MM.1S (cell line): ENCODE data around the gene PRG2.
"Not testable (repeated sequence)": the region's sequence is repeated elsewhere in the genome, so short reads cannot be mapped to it uniquely, and the experiment has no call there.

Experiments used
- DNase-seq: peaks from one replicate; pipeline ENCODE4 v3.0.0-alpha.2; 2015
- H2AFZ ChIP-seq: fragments of 300-600 bp; sonication (generic); 2 replicates; pipeline ENCODE4 v1.6.0; 2016; ENCODE audit warnings: antibody characterized with exemption, low read length
- H3F3A ChIP-seq: fragments of 300-600 bp; sonication (generic); 2 replicates; pipeline ENCODE4 v1.6.1; 2016; ENCODE audit warnings: mild to moderate bottlenecking, antibody characterized with exemption, low read length, moderate library complexity, mixed read lengths; ENCODE audit not compliant: insufficient read depth
- H3K27ac ChIP-seq: fragments of 300-600 bp; sonication (generic); 2 replicates; pipeline ENCODE4 v1.5.1; 2016; ENCODE audit warnings: mild to moderate bottlenecking, low read length
- H3K27me3 ChIP-seq: fragments of 300-600 bp; sonication (generic); replicated peaks from 2 replicates; pipeline ENCODE4 v1.6.0; 2016; ENCODE audit warnings: low read length; ENCODE audit not compliant: insufficient read depth
- H3K36me3 ChIP-seq: fragments of 300-600 bp; sonication (generic); replicated peaks from 2 replicates; pipeline ENCODE4 v1.6.1; 2016; ENCODE audit warnings: mild to moderate bottlenecking, low read length, mixed read lengths; ENCODE audit not compliant: insufficient read depth
- H3K4me1 ChIP-seq: fragments of 300-600 bp; sonication (generic); 2 replicates; pipeline ENCODE4 v1.6.1; 2016; ENCODE audit warnings: low read length, mixed read lengths
- H3K4me2 ChIP-seq: fragments of 300-600 bp; sonication (generic); 2 replicates; pipeline ENCODE4 v1.6.0; 2016; ENCODE audit warnings: low read depth, low read length
- H3K4me3 ChIP-seq: fragments of 300-600 bp; sonication (generic); 2 replicates; pipeline ENCODE4 v1.5.1; 2016; ENCODE audit warnings: low read length, mixed read lengths
- H3K79me2 ChIP-seq: fragments of 300-600 bp; sonication (generic); 2 replicates; pipeline ENCODE4 v1.6.1; 2016; ENCODE audit warnings: mixed run types, low read length, mixed read lengths
- H3K9ac ChIP-seq: fragments of 300-600 bp; sonication (generic); 2 replicates; pipeline ENCODE4 v1.6.1; 2016; ENCODE audit warnings: low read length, mixed read lengths
- H3K9me2 ChIP-seq: fragments of 300-600 bp; sonication (generic); replicated peaks from 2 replicates; pipeline ENCODE4 v1.6.1; 2016; ENCODE audit warnings: mild to moderate bottlenecking, low read length, mixed read lengths; ENCODE audit not compliant: insufficient read depth
- H3K9me3 ChIP-seq: fragments of 300-600 bp; sonication (generic); replicated peaks from 2 replicates; pipeline ENCODE4 v1.6.1; 2016; ENCODE audit warnings: mild to moderate bottlenecking, low read length, mixed read lengths; ENCODE audit not compliant: insufficient read depth
- H4K20me1 ChIP-seq: fragments of 300-600 bp; sonication (generic); 2 replicates; pipeline ENCODE4 v1.6.1; 2016; ENCODE audit warnings: mild to moderate bottlenecking, low read length, moderate library complexity, mixed read lengths; ENCODE audit not compliant: insufficient read depth
- EZH2 ChIP-seq: fragments of 300-600 bp; sonication (generic); optimal IDR thresholded peaks from 2 replicates; pipeline ENCODE3; 2017; ENCODE audit warnings: low read depth, mild to moderate bottlenecking, antibody characterized with exemption, low read length, mixed read lengths
- EZH2phosphoT487 ChIP-seq: fragments of 300-600 bp; sonication (generic); IDR thresholded peaks from 2 replicates; pipeline ENCODE4 v1.6.1; 2018; ENCODE audit warnings: antibody characterized with exemption, low read length
- TF ChIP-seq, protein P1 (sequence below): fragments of 300-600 bp; sonication (generic); IDR thresholded peaks from 2 replicates; pipeline ENCODE4 v1.5.1; 2016; ENCODE audit warnings: antibody characterized with exemption, low read length, mixed read lengths

The PRG2 gene

DNA sequence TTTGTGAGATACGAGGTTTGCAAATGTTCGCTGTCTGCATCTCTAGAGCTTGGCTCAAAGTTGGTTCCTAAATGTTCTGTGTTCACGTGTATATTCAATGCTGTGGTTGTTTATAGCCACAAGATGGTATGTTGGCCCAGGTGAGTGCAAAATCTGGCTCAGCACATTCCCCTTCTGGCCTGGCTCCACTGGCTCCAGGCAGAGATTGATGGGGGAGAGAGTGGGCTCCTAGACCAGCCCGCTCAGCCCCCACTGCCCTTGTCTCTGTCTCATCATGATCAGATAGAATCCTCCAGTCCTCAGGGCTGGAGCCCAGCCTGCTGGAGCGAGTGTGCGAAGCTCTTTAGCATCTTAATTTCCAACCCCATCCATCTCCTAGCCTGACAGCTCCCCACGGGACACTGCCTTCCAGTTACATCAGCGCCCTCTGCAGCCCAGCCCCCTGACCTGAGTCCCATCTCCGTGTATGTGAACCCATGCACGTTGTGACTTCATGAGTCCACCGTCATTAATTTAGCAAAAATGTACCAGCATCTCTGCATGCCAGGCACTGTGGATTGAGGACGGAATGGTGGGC, 50.3 kb downstream of the PRG2 start:
- H3K9me3 ChIP-seq = no peaks in the 10 kb centered on the region
- H3F3A ChIP-seq = no peaks in the 10 kb centered on the region
- H3K27ac ChIP-seq = no peak overlapping the region
- DNase-seq = no peak
- H3K36me3 ChIP-seq = no peaks in the 10 kb centered on the region
- H3K9me2 ChIP-seq = no peaks in the 10 kb centered on the region
- TF ChIP-seq EZH2phosphoT487 (no peak), EZH2 (no peak)
- TF ChIP-seq, protein P1, sequence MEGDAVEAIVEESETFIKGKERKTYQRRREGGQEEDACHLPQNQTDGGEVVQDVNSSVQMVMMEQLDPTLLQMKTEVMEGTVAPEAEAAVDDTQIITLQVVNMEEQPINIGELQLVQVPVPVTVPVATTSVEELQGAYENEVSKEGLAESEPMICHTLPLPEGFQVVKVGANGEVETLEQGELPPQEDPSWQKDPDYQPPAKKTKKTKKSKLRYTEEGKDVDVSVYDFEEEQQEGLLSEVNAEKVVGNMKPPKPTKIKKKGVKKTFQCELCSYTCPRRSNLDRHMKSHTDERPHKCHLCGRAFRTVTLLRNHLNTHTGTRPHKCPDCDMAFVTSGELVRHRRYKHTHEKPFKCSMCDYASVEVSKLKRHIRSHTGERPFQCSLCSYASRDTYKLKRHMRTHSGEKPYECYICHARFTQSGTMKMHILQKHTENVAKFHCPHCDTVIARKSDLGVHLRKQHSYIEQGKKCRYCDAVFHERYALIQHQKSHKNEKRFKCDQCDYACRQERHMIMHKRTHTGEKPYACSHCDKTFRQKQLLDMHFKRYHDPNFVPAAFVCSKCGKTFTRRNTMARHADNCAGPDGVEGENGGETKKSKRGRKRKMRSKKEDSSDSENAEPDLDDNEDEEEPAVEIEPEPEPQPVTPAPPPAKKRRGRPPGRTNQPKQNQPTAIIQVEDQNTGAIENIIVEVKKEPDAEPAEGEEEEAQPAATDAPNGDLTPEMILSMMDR = no peak
- no peak overlapping the region for H3K4me3 ChIP-seq
- no peak overlapping the region for H3K4me2 ChIP-seq
- H3K9ac ChIP-seq = no peak overlapping the region
- no peak overlapping the region for H2AFZ ChIP-seq
- 0 out of 2 replicates have a peak, but pooled peaks cover 3% of the 10 kb centered on the region for H3K27me3 ChIP-seq
- H3K4me1 ChIP-seq = peaks cover 3% of the 10 kb centered on the region; the same call in 1 of the 2 replicates
- H3K79me2 ChIP-seq = peaks cover 10% of the 10 kb centered on the region
- H4K20me1 ChIP-seq = no peaks in the 10 kb centered on the region

DNA sequence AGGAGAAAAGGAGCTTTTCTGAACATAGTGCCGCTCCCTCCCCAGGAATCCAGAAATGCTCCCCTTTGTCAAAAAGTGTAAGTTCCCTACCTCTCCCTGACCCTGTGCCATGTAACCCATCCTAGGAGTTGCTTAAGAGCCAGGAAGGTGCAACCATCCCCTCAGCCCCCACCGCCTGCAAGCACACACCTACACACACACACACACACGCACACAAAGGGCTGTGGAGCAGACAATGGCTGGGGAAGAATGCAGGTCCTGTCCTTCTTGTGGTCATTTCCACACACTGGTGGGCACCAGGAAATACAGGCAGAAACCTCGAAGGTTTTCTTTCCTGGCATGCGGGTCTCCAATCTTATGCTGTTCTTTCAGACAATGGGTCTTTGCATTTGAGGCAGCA, 51.1 kb downstream of the PRG2 start:
- Histone ChIP-seq H3F3A (no peaks in the 10 kb centered on the region), H3K79me2 (peaks cover 18% of the 10 kb centered on the region), H2AFZ (no peak overlapping the region), H4K20me1 (no peaks in the 10 kb centered on the region), H3K4me2 (no peak overlapping the region), H3K27ac (no peak overlapping the region), H3K27me3 (0 out of 2 replicates have a peak, but pooled peaks cover 3% of the 10 kb centered on the region), H3K4me3 (no peak overlapping the region), H3K36me3 (no peaks in the 10 kb centered on the region), H3K9me2 (no peaks in the 10 kb centered on the region), H3K9me3 (no peaks in the 10 kb centered on the region), H3K4me1 (peaks cover 8% of the 10 kb centered on the region), H3K9ac (no peak overlapping the region)
- TF ChIP-seq EZH2phosphoT487 (no peak), EZH2 (no peak)
- TF ChIP-seq, protein P1 = no peak
- no peak for DNase-seq

DNA sequence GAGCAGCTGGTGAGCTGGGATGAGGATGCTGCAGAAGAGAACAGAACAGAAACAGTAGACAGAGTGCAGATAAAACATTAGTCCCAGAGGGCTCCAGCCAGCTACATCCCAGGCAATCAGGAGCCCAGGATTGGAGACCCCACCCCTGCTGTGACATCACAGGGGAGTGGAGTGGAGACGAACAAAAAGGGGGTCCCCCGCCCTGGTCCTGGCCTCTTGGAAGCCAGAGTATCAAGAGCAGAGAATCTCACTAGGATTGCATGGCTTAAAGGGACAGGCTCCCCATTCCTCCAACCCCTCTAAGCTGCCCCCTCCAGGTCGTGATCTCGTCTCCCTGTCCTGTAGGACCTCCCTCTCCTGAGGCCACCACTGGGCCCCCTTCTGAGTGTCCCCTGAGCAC, 52.3 kb downstream of the PRG2 start, which contains the start of gene P2RX3:
P2RX3 (plus strand) TSS at position 211 of the 400 bp plus-strand sequence. CDS start 199 bp downstream, outside the sequence.
- no peaks in the 10 kb centered on the region for H3F3A ChIP-seq
- H3K79me2 ChIP-seq = peaks cover 30% of the 10 kb centered on the region
- peaks cover 13% of the 10 kb centered on the region for H3K4me1 ChIP-seq
- H2AFZ ChIP-seq = no peak within 1 kb of the TSS
- DNase-seq = no peak
- no peak within 1 kb of the TSS for H3K4me2 ChIP-seq
- no peaks in the 10 kb centered on the region for H3K9me3 ChIP-seq
- 0 out of 2 replicates have a peak, but pooled peaks cover 3% of the 10 kb centered on the region for H3K27me3 ChIP-seq
- H3K36me3 ChIP-seq = peaks cover 3% of the 10 kb centered on the region; the same call in 1 of the 2 replicates
- H3K27ac ChIP-seq = no peak within 1 kb of the TSS
- H3K9me2 ChIP-seq = no peaks in the 10 kb centered on the region
- H4K20me1 ChIP-seq = no peaks in the 10 kb centered on the region
- H3K4me3 ChIP-seq = no peak within 1 kb of the TSS
- TF ChIP-seq, protein P1 = no peak
- TF ChIP-seq EZH2phosphoT487 (no peak), EZH2 (no peak)
- H3K9ac ChIP-seq = no peak within 1 kb of the TSS

DNA sequence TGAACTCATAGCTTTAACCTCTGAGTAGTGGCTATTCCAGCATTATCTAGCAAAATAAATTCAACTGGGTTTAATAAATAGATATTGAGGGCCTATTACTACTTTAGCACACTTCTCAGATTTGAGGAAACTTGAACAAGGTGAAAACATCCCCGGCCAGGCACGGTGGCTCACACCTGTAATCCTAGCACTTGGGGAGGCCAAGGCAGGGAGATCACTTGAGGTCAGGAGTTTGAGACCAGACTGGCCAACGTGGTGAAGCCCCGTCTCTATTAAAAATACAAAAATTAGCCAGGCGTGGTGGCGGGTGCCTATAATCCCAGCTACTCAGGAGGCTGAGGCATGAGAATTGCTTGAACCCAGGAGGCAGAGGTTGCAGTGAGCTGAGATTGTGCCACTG, 53.6 kb downstream of the PRG2 start:
- Histone ChIP-seq H3K36me3 (peaks cover 10% of the 10 kb centered on the region; the same call in 1 of the 2 replicates), H3K4me1 (peaks cover 13% of the 10 kb centered on the region), H2AFZ (0 out of 2 replicates have a peak overlapping the region, but pooled peaks have one; percentile 93), H3K79me2 (peaks cover 42% of the 10 kb centered on the region)
- H4K20me1 ChIP-seq, H3K9me3 ChIP-seq, H3K27me3 ChIP-seq, H3K4me3 ChIP-seq, H3K9ac ChIP-seq, DNase-seq, H3K9me2 ChIP-seq, H3K4me2 ChIP-seq, H3F3A ChIP-seq, H3K27ac ChIP-seq: not testable (repeated sequence)
